SK-N-SH treated with all-trans-retinoic acid at 6 μM for 48 hours (cell line): ENCODE measurements around the gene FARS2.

Source experiments
- ATAC-seq: fragments of 200-7000 bp; cut with Tn5 transposase; 3 replicates; pipeline ENCODE4 v1.9.1; 2020; ENCODE audit warnings: mild to moderate bottlenecking, moderate library complexity
- ARNTL ChIP-seq: fragments of 450-650 bp; formaldehyde crosslinking; IDR thresholded peaks from 2 replicates; pipeline ENCODE4 v1.5.0; 2020; ENCODE audit warnings: low read depth, mild to moderate bottlenecking, moderate library complexity, borderline replicate concordance
- BACH2 ChIP-seq: fragments of 250-450 bp; sonication (Bioruptor Pico); IDR thresholded peaks from 2 replicates; pipeline ENCODE4 v1.9.0; 2021; ENCODE audit warnings: mild to moderate bottlenecking, borderline replicate concordance
- CREB5 ChIP-seq: fragments of 250-450 bp; sonication (Bioruptor Pico); IDR thresholded peaks from 2 replicates; pipeline ENCODE4 v1.5.1; 2020; ENCODE audit warnings: low read depth, mild to moderate bottlenecking, moderate library complexity
- CSDC2 ChIP-seq: fragments of 250-450 bp; sonication (Bioruptor Pico); IDR thresholded peaks from 2 replicates; pipeline ENCODE4 v1.5.0; 2020; ENCODE audit warnings: mild to moderate bottlenecking, moderate library complexity
- GLIS3 ChIP-seq: fragments of 250-450 bp; sonication (Bioruptor Pico); IDR thresholded peaks from 2 replicates; pipeline ENCODE4 v1.5.0; 2020; ENCODE audit warnings: mild to moderate bottlenecking, moderate library complexity
- ISL1 ChIP-seq: fragments of 250-450 bp; sonication (Bioruptor Pico); IDR thresholded peaks from 2 replicates; pipeline ENCODE4 v2.1.2; 2022; ENCODE audit warnings: mild to moderate bottlenecking, moderate library complexity
- OSR1 ChIP-seq: fragments of 250-450 bp; sonication (Bioruptor Pico); IDR thresholded peaks from 2 replicates; pipeline ENCODE4 v1.8.0; 2022; ENCODE audit warnings: moderate library complexity, mild to moderate bottlenecking, inconsistent platforms
- PATZ1 ChIP-seq: fragments of 250-450 bp; sonication (Bioruptor Pico); IDR thresholded peaks from 2 replicates; pipeline ENCODE4 v1.8.0; 2020; ENCODE audit warnings: mild to moderate bottlenecking, moderate library complexity, borderline replicate concordance
- POU6F1 ChIP-seq: fragments of 250-450 bp; sonication (Bioruptor Pico); IDR thresholded peaks from 2 replicates; pipeline ENCODE4 v1.8.0; 2021; ENCODE audit warnings: low read depth, mild to moderate bottlenecking, moderate library complexity, borderline replicate concordance
- PPARA ChIP-seq: fragments of 250-450 bp; sonication (Bioruptor Pico); IDR thresholded peaks from 2 replicates; pipeline ENCODE4 v1.5.0; 2020; ENCODE audit warnings: mild to moderate bottlenecking, borderline replicate concordance
- RARB ChIP-seq: fragments of 250-450 bp; sonication (Bioruptor Pico); IDR thresholded peaks from 2 replicates; pipeline ENCODE4 v1.8.0; 2021; ENCODE audit warnings: mild to moderate bottlenecking, moderate library complexity
- SNAI2 ChIP-seq: fragments of 250-450 bp; sonication (Bioruptor Pico); IDR thresholded peaks from 2 replicates; pipeline ENCODE4 v1.5.0; 2020; ENCODE audit warnings: mild to moderate bottlenecking, moderate library complexity
- TCF4 ChIP-seq: fragments of 250-450 bp; sonication (Bioruptor Pico); IDR thresholded peaks from 2 replicates; pipeline ENCODE4 v1.8.0; 2021; ENCODE audit warnings: mild to moderate bottlenecking, moderate library complexity, borderline replicate concordance
- TOX ChIP-seq: fragments of 250-450 bp; sonication (Bioruptor Pico); IDR thresholded peaks from 2 replicates; pipeline ENCODE4 v1.8.0; 2021; ENCODE audit warnings: mild to moderate bottlenecking, moderate library complexity, borderline replicate concordance
- TSHZ2 ChIP-seq: fragments of 250-450 bp; sonication (Bioruptor Pico); IDR thresholded peaks from 2 replicates; pipeline ENCODE4 v1.5.0; 2020; ENCODE audit warnings: mild to moderate bottlenecking, moderate library complexity
- ZFP3 ChIP-seq: fragments of 250-450 bp; sonication (Bioruptor Pico); IDR thresholded peaks from 2 replicates; pipeline ENCODE4 v1.5.0; 2020; ENCODE audit warnings: mild to moderate bottlenecking, moderate library complexity
- ZFP30 ChIP-seq: fragments of 450-650 bp; formaldehyde crosslinking; IDR thresholded peaks from 2 replicates; pipeline ENCODE4 v1.5.0; 2022; ENCODE audit warnings: mild to moderate bottlenecking, moderate library complexity
- ZNF565 ChIP-seq: fragments of 450-650 bp; formaldehyde crosslinking; conservative IDR thresholded peaks from 2 replicates; pipeline ENCODE4 v1.5.0; 2020; ENCODE audit warnings: low read depth, mild to moderate bottlenecking, moderate library complexity
- ZNF8 ChIP-seq: fragments of 450-650 bp; formaldehyde crosslinking; IDR thresholded peaks from 2 replicates; pipeline ENCODE4 v1.5.0; 2020; ENCODE audit warnings: mild to moderate bottlenecking, moderate library complexity

The FARS2 gene

GRCh38 chr6:5213836-5214235, 47.5 kb upstream of the FARS2 start (continued):
- no peak for TF ChIP-seq PATZ1 (CRISPR knock-in tag)
- no peak for TF ChIP-seq BACH2 (CRISPR knock-in tag)
- TF ChIP-seq TOX: no peak
- TF ChIP-seq GLIS3: no peak
- TF ChIP-seq, all 23 proteins: peak for 0

- ATAC-seq: peak; percentile 94
- TF ChIP-seq ZNF565 (CRISPR knock-in tag): no peak
- no peak for TF ChIP-seq ZFP3 (CRISPR knock-in tag)
- TF ChIP-seq TOX: no peak
- TF ChIP-seq ISL1 (CRISPR knock-in tag): no peak
- TF ChIP-seq PPARA (CRISPR knock-in tag): no peak
- TF ChIP-seq BACH2 (CRISPR knock-in tag): no peak
- no peak for TF ChIP-seq GLIS3
- no peak for TF ChIP-seq TSHZ2 (CRISPR knock-in tag)
These were observed 46.7 kb upstream of the FARS2 start for GRCh38 chr6:5214570-5215052.

GRCh38 chr6:5215159-5215558, 46.2 kb upstream of the FARS2 start:
- peak; percentile 50 for ATAC-seq
- no peak for TF ChIP-seq POU6F1 (CRISPR knock-in tag)
- no peak for TF ChIP-seq ARNTL (CRISPR knock-in tag)
- TF ChIP-seq PPARA (CRISPR knock-in tag): no peak
- TF ChIP-seq ZFP3 (CRISPR knock-in tag): no peak
- TF ChIP-seq ISL1 (CRISPR knock-in tag): no peak
- no peak for TF ChIP-seq TSHZ2 (CRISPR knock-in tag)
- no peak for TF ChIP-seq ZNF8 (CRISPR knock-in tag)
- TF ChIP-seq SNAI2 (CRISPR knock-in tag): no peak
- TF ChIP-seq ZNF565 (CRISPR knock-in tag): no peak
- TF ChIP-seq OSR1: no peak
- no peak for TF ChIP-seq TOX
- TF ChIP-seq ZFP30 (CRISPR knock-in tag): no peak
- no peak for TF ChIP-seq CREB5
- TF ChIP-seq, all 23 proteins: peak for 0

- ATAC-seq: no peak
- TF ChIP-seq RARB (CRISPR knock-in tag) (no peak), GLIS3 (no peak), CSDC2 (no peak), CREB5 (no peak), POU6F1 (CRISPR knock-in tag) (no peak), ZFP3 (CRISPR knock-in tag) (no peak), PATZ1 (CRISPR knock-in tag) (no peak), TCF4 (CRISPR knock-in tag) (no peak)
These were observed 45.5 kb upstream of the FARS2 start for GRCh38 chr6:5215799-5216198.
